Measurements from ENCODE around the gene POLRMT. TPM values are rescaled to one million over a fixed set of nuclear protein-coding genes. Genes with fewer than 3 reads are reported as not detected.
A peak's percentile ranks its signal among the peaks of the same experiment; 100 is the strongest.

The POLRMT gene
- total and polyA plus RNA-seq, 12 donors: 26.3 to 371 (median 43.8) TPM

GRCh38 chr19:612941-613340, 20.4 kb downstream of the POLRMT start:
- no peak for TF ChIP-seq CTCF (IDR thresholded peaks at IDR 0.05)
- no peak for TF ChIP-seq POLR2A (IDR thresholded peaks at IDR 0.05)
- Histone ChIP-seq H3K4me1 (replicated peaks in 1 of 2) (peaks cover 14 to 15% of the 10 kb centered on the region in 2 donors), H3K4me3 (no peak overlapping the region), H3K27me3 (no peaks in the 10 kb centered on the region), H3K9me3 (replicated peaks in 1 of 3) (no peaks in the 10 kb centered on the region), H3K27ac (no peak overlapping the region), H3K36me3 (replicated peaks in 1 of 2) (peaks cover 0 to 6% of the 10 kb centered on the region in 2 donors)
- intact Hi-C loops (cut with DNase I): no loop called here
- no peak for DNase-seq
- 91 to 96% (median 92%) methylated on average over 25 to 33 of the region's 33 CpGs for WGBS, 4 donors

GRCh38 chr19:611481-611868, 21.9 kb downstream of the POLRMT start:
- Histone ChIP-seq H3K27ac (peak overlapping the region in 4 of 5 donors; percentile 16 to 92 (median 72)), H3K27me3 (no peaks in the 10 kb centered on the region), H3K36me3 (replicated peaks in 1 of 2) (no peaks in the 10 kb centered on the region), H3K4me1 (replicated peaks in 1 of 2) (peaks cover 14 to 15% of the 10 kb centered on the region in 2 donors), H3K4me3 (no peak overlapping the region), H3K9me3 (replicated peaks in 1 of 3) (no peaks in the 10 kb centered on the region)
- no peak for DNase-seq
- no peak for TF ChIP-seq CTCF (IDR thresholded peaks at IDR 0.05)
- TF ChIP-seq POLR2A (IDR thresholded peaks at IDR 0.05): no peak
- intact Hi-C loops (cut with DNase I): no loop called here
- 36 to 52% (median 41%) methylated on average over 10 to 13 of the region's 13 CpGs for WGBS, 4 donors

GRCh38 chr19:610801-611480, 22.4 kb downstream of the POLRMT start:
- Histone ChIP-seq H3K9me3 (replicated peaks in 1 of 3) (no peaks in the 10 kb centered on the region), H3K4me3 (peak overlapping the region in 1 of 4 donors; percentile 50), H3K27me3 (no peaks in the 10 kb centered on the region), H3K36me3 (replicated peaks in 1 of 2) (no peaks in the 10 kb centered on the region), H3K4me1 (replicated peaks in 1 of 2) (peaks cover 14 to 15% of the 10 kb centered on the region in 2 donors), H3K27ac (peak overlapping the region; percentile 16 to 92 (median 64))
- TF ChIP-seq CTCF (IDR thresholded peaks at IDR 0.05) (no peak), POLR2A (IDR thresholded peaks at IDR 0.05) (no peak)
- 8 to 18% (median 16%) methylated on average over 17 to 36 of the region's 36 CpGs for WGBS, 4 donors
- DNase-seq: peak; percentile 57 to 88 (median 83)
- intact Hi-C loops (cut with DNase I): no loop called here

- Histone ChIP-seq H3K9me3 (replicated peaks in 1 of 3) (no peaks in the 10 kb centered on the region), H3K27ac (peak overlapping the region; percentile 16 to 92 (median 64)), H3K4me3 (peak overlapping the region in 1 of 4 donors; percentile 50), H3K27me3 (no peaks in the 10 kb centered on the region), H3K4me1 (replicated peaks in 1 of 2) (peaks cover 14 to 15% of the 10 kb centered on the region in 2 donors), H3K36me3 (replicated peaks in 1 of 2) (no peaks in the 10 kb centered on the region)
- TF ChIP-seq CTCF (IDR thresholded peaks at IDR 0.05) (no peak), POLR2A (IDR thresholded peaks at IDR 0.05) (no peak)
- intact Hi-C loops (cut with DNase I): no loop called here
- WGBS, 4 donors: 21 to 35% (median 22%) methylated on average over 15 to 38 of the region's 38 CpGs; no CpG with 5 or more reads in 1 of the 4 donors
- peak in 3 of 7 donors; percentile 53 to 71 (median 58) for DNase-seq
Measured at GRCh38 chr19:610071-610800, 23.1 kb downstream of the POLRMT start.

Data from adrenal gland (tissue), 12 donors.